Stimulated activated CD8-positive, alpha-beta memory T cell treated with anti-CD3 and anti-CD28 coated beads, Interleukin-12 subunit alpha, Interleukin-12 subunit beta, amount 100 ng/mL, for 4 hours (primary cell): ENCODE measurements around the gene CHCHD3.

Experiments used
- DNase-seq: peaks from one replicate; pipeline ENCODE4 v3.0.0-alpha.2; 2020; ENCODE audit warnings: low read depth

Gene CHCHD3

GRCh38 chr7:133081599-133082389 lies at the start of gene CHCHD3:
Gene CHCHD3 (minus strand): TSS chr7:133082090. CDS start chr7:133081937, 153 bp downstream.
- peak; percentile 93 for DNase-seq

- no peak for DNase-seq
Observed at GRCh38 chr7:133130166-133130565, 48.3 kb upstream of the CHCHD3 start.

GRCh38 chr7:133126422-133126821 lies 44.5 kb upstream of the CHCHD3 start:
- no peak for DNase-seq

GRCh38 chr7:133124974-133125373 lies 43.1 kb upstream of the CHCHD3 start:
- DNase-seq, result no peak

- DNase-seq, result no peak
Observed at GRCh38 chr7:133121175-133121844, 39.4 kb upstream of the CHCHD3 start.

GRCh38 chr7:133119067-133119466 lies 37.2 kb upstream of the CHCHD3 start:
- DNase-seq, result no peak

- no peak for DNase-seq
Observed at GRCh38 chr7:133118261-133118660, 36.4 kb upstream of the CHCHD3 start.

GRCh38 chr7:133117452-133117851 lies 35.6 kb upstream of the CHCHD3 start:
- no peak for DNase-seq

GRCh38 chr7:133115596-133115995 lies 33.7 kb upstream of the CHCHD3 start:
- no peak for DNase-seq

- DNase-seq, result no peak
Observed at GRCh38 chr7:133114519-133114918, 32.6 kb upstream of the CHCHD3 start.

GRCh38 chr7:133112976-133113375 lies 31.1 kb upstream of the CHCHD3 start:
- no peak for DNase-seq

- no peak for DNase-seq
Observed at GRCh38 chr7:133112335-133112734, 30.4 kb upstream of the CHCHD3 start.

- no peak for DNase-seq
Observed at GRCh38 chr7:133110312-133110711, 28.4 kb upstream of the CHCHD3 start.

- DNase-seq, result no peak
Observed at GRCh38 chr7:133109816-133110215, 27.9 kb upstream of the CHCHD3 start.

- no peak for DNase-seq
Observed at GRCh38 chr7:133108023-133108422, 26.1 kb upstream of the CHCHD3 start.

GRCh38 chr7:133102276-133103060 lies 20.6 kb upstream of the CHCHD3 start:
- DNase-seq, result no peak

- DNase-seq, result no peak
Observed at GRCh38 chr7:133099633-133100286, 17.9 kb upstream of the CHCHD3 start.

GRCh38 chr7:133095119-133095671 lies 13.3 kb upstream of the CHCHD3 start:
- no peak for DNase-seq

- DNase-seq, result no peak
Observed at GRCh38 chr7:133091943-133092464, 10.1 kb upstream of the CHCHD3 start.

- no peak for DNase-seq
Observed at GRCh38 chr7:133082390-133082766, 488 bp upstream of the CHCHD3 start.

- DNase-seq, result no peak
Observed at GRCh38 chr7:133081119-133081598, 731 bp downstream of the CHCHD3 start.

GRCh38 chr7:133079296-133079695 lies 2.6 kb downstream of the CHCHD3 start:
- DNase-seq, result no peak
